Heart left ventricle (tissue), 13 donors: ENCODE measurements around the gene ASTN2.

Experiments used
- POLR2A ChIP-seq, 2 donors: fragments of 450-650 bp; IDR thresholded peaks; one replicate each; pipeline ENCODE4 v1.6.1; 2017; ENCODE audit warnings: antibody characterized with exemption in 2 of 2, mild to moderate bottlenecking in 2 of 2, moderate library complexity in 2 of 2
- TF ChIP-seq, protein P1 (sequence below), 12 donors: fragments of 200-600 bp; sonication (generic) in 4 of 12; IDR thresholded peaks; one replicate each; pipeline versions ENCODE4 v1.5.0 to v1.8.0; 2018 to 2022; ENCODE audit warnings: antibody characterized with exemption in 12 of 12, mild to moderate bottlenecking in 5 of 12
- donor health status: ischemic (EF 13 %, LVEDD 7.1; RV severe dilation, severe dysfunction).
- donor health status: DM: no; HTN: yes; CAD: no.
- donor health status: DM: no; HTN: no; CAD: no.
- donor health status: ischemic (EF 25% LVEDD 6.9; RV normal size, moderate dysfunction).
- donor health status: ischemic (EF 25% LVEDD 5.7; RV mildly dilated, moderate dysfunction).
- donor health status: ischemic (EF 35%, LVEDD 5.7; RV mildly dilated, moderate dysfunction).
- donor health status: nonischemic (EF 11% LVEDD 7.7; RV severe dilation, severe dysfunction).
- donor health status: DM: yes; HTN: yes; CAD: no.
- donor health status: PGD.
- donor health status: ischemic (EF 29% LVEDD 5.4; RV normal size, mild dysfunction).
- donor health status: nonischemic (EF 23%, LVEDD 6.1; RV moderate dilation, normal function).

DNA sequence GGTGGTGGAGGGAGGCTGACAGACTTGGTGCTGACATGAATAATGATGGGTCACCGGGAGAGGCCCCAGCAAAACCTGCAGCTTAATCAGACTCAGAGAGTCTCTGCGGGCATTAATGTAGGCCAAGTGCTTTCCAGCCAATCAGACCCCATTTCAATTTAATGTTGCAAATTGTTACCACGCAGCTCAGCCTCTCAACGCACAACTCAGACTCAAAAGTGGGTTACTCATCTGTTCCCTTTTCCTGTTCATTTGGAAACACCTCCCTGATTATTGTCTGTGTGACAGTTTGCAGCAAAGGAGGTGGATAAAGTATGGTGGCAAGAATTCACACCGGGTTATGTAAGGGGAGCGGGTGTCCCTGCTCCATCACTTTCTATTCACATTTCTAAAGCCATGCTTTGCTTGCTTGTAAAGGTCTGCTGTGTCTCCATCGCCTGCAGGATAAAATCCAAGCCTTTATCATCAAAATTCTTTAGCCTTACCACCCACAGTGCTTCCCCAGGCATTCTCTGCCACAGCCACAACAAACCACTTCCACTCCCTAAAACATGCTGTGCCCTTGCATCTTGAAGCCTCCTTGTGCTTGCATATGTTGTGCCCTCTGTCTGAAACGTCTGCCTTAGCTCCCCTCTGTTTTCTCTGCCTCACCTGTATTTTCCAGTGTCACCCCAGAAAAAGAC, 156.5 kb downstream of the ASTN2 start:
- no peak for TF ChIP-seq POLR2A (IDR thresholded peaks at IDR 0.05)
- TF ChIP-seq, protein P1, sequence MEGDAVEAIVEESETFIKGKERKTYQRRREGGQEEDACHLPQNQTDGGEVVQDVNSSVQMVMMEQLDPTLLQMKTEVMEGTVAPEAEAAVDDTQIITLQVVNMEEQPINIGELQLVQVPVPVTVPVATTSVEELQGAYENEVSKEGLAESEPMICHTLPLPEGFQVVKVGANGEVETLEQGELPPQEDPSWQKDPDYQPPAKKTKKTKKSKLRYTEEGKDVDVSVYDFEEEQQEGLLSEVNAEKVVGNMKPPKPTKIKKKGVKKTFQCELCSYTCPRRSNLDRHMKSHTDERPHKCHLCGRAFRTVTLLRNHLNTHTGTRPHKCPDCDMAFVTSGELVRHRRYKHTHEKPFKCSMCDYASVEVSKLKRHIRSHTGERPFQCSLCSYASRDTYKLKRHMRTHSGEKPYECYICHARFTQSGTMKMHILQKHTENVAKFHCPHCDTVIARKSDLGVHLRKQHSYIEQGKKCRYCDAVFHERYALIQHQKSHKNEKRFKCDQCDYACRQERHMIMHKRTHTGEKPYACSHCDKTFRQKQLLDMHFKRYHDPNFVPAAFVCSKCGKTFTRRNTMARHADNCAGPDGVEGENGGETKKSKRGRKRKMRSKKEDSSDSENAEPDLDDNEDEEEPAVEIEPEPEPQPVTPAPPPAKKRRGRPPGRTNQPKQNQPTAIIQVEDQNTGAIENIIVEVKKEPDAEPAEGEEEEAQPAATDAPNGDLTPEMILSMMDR (IDR thresholded peaks at IDR 0.05): no peak
